Measurements from ENCODE around the gene ROR1.

Gene ROR1

GRCh38 chr1:63907051-63907450 lies 133.2 kb downstream of the ROR1 start:
- no peak for DNase-seq (ENCODE audit: low read depth, low spot score)

DNA sequence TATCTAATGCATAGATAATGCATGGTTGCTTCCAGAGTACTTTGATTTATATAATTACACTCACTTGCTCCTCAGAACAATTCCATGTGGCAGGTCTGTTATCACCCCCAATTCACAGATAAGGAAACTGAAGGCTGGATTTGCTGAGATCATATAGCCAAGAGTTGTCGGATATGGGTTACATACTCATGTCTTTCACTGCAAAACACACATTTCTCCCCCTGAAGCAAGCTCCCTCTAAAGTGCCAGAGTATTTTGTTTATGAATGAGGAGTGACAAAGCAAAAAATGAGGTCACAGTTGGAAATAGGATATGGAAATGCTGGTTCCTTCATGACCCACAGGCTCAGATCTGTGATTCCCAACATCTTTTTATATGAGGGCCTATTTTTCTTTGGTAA lies 134.2 kb downstream of the ROR1 start:
- DNase-seq (ENCODE audit: low read depth, low spot score): no peak

- DNase-seq (ENCODE audit: low read depth, low spot score): no peak
Measured at GRCh38 chr1:63909526-63909925, 135.7 kb downstream of the ROR1 start.

DNA sequence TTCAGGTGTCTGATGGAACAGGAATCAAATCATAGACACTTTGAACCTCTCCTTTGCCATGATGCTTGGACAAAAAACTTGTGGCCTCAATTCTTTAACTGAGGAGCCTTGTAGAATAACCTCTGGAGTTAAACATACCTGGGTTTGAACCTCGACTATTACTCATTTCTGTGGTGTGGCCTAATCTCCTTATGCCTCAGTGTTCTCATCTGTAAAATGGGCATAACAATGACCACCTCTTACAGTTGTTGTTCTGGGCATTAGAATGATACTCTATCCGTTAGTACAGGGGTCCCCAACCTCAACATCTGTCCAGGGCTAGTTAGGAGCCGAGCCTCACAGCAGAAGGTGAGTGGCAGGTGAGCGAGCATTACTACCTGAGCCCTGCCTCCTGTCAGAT lies 137.2 kb downstream of the ROR1 start:
- DNase-seq (ENCODE audit: low read depth, low spot score): no peak

- DNase-seq (ENCODE audit: low read depth, low spot score): no peak
Measured at GRCh38 chr1:63912643-63913042, 138.8 kb downstream of the ROR1 start.

DNA sequence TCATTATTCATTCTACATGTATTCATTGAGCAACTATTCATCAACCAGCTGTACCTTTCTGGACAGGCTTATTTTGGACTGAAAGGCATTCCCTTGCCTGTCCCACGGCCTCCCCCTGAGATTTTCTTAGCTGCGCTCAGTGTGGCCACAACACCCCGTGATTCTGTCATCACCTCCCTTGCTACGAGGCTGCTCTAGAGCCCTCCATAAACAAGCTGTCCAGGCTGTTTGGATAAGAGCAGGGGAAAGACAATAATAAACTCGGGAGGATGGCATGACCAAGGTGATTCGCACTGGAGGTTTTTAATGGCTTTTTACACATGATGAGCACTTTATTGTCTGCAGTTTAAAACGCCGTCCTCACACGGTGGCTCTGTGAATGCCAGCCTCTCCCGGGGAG lies 139.7 kb downstream of the ROR1 start:
- no peak for DNase-seq (ENCODE audit: low read depth, low spot score)

- no peak for DNase-seq (ENCODE audit: low read depth, low spot score)
Measured at GRCh38 chr1:63914241-63914640, 140.4 kb downstream of the ROR1 start.

DNA sequence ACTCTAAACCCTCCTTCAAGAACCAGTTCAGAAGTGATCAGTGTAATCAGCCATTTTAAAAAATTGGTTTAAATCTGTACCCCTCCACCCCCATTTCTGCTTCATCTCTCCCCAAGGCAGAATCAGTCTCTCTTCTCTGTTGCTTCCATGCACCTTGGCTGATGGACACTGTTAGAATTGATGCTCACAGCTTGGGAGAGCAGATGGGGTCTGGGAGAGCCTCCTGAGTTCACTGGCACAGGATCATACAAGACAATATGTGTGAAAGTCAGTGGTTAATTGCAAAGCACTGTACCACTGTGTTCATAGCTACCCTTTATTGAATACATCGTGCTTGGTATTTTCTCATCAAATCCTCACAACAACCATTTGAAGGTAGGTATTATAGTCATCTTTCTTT lies 140.9 kb downstream of the ROR1 start:
- no peak for DNase-seq (ENCODE audit: low read depth, low spot score)

DNA sequence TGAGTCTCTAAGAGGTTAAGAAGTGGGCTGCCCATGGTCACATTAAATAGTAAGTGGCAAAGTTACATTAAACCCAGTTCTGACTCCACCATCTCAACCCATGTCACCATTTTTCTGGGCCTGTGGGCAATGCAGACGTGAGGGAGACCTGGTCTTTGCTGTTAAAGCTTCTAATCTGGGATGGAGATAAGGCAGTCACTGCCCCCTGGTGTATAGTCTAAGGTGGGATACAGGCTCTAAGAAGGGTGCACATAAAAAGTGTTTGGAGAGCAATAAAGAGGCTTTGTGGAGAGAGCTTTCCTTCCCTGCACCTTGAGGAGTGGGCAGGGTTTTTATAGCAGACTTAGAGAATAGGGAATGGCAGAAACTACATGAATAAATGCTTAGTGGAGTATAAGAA lies 141.3 kb downstream of the ROR1 start:
- DNase-seq (ENCODE audit: low read depth, low spot score): no peak

DNA sequence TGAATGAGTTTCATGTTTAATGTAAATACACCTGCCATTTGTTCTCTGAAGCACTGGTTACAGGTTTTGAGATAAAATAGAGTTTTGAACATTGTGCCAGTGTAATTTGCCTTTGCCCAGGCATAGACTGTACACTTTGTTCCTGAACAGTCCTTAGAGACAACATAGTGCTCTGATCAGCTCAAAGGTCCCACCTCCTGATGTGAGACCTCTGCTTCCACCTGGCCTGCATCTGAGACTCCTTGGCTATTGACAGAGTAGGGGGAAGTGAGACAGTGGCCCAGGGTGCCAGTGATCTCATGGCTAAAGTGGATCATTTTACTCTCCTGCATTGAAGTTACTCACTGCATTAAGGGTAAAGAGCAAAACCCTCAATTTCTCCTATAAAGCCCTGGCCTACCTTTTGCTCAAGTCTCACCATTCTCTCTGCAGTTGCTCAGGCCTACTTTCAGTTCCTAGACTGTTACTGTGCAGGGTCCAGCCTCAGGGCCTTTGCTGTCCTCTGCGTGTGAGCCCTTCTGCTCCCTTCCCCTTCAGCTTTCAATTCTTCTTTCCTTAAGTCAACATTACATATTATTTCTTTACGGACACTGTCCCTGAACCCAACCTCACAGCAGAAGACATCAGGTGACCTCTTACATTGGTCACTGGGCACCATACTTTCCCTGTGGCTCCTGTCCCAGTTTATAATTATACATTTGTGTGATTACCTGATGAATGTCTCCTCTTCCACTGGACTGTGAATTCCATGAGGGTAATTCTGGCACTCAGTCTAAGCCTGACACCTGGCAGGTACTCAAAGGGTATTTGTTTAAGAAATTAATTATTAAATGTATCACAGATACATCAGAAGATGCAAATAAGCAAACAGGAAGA lies 142.9 kb downstream of the ROR1 start:
- DNase-seq (ENCODE audit: low read depth, low spot score): no peak

DNA sequence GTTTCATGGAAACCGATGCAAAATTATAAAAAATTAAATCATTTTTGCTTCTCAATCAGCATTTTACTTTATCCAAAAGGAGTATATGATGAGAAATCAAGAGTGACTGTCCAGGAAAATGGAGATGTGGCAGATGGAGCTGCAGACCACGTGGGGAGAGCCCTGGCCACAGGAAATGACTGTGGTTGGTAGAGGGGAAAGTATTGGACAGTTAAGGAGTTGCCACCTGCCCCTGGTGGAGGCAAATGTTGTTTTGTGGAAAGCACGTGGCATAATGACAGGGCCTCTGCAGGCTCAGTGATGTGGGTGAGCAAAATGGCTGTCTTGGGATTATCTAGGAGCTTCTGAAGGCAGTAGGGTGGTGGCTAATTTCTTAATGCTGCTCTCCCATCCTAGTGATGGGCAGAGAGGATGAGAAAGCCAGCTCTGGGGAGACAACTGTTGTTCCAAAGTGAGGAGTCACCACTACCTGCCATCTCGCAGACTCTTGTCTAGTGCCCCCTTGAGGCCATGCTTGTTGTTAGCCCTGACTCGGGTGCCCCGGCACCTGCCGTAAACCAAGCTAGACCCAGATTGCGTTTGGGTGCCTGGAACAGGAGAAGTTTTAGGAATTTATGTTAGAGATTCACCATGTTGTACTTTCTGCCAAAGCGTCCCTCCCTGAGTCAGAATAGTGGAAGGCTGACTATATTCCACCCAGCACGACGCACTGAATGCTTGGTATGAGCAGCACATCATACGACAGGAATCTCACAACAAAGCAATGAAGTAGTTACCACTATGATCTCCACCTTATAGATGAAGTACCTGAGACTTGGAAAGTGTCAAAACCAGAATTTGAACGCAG lies 144.0 kb downstream of the ROR1 start:
- no peak for DNase-seq (ENCODE audit: low read depth, low spot score)

DNA sequence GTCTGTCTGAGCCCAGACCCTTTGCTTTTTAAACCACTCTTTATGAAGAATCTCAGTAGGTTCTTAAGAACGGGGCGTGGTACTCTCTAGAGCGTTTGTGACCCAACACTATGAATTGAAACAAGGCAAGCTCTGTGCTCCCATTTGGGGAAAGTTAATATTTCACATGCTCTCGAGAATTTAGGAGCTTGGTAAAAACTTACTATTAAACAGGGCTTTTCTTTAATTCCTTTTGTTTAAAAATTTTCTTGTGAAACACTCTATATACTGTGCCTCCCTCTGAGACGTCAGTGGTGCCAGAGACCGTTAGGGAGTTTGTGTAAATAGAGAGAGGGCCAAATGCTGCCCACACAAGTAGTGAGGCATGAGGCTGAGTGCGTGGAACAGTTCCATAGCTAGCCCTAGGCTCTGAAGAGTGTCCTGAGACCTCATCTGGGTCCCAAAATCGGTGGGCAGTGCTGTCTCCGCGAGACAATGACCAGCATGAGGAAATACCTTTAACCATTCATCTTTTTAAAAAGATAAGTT lies 144.7 kb downstream of the ROR1 start:
- DNase-seq (ENCODE audit: low read depth, low spot score): no peak

DNA sequence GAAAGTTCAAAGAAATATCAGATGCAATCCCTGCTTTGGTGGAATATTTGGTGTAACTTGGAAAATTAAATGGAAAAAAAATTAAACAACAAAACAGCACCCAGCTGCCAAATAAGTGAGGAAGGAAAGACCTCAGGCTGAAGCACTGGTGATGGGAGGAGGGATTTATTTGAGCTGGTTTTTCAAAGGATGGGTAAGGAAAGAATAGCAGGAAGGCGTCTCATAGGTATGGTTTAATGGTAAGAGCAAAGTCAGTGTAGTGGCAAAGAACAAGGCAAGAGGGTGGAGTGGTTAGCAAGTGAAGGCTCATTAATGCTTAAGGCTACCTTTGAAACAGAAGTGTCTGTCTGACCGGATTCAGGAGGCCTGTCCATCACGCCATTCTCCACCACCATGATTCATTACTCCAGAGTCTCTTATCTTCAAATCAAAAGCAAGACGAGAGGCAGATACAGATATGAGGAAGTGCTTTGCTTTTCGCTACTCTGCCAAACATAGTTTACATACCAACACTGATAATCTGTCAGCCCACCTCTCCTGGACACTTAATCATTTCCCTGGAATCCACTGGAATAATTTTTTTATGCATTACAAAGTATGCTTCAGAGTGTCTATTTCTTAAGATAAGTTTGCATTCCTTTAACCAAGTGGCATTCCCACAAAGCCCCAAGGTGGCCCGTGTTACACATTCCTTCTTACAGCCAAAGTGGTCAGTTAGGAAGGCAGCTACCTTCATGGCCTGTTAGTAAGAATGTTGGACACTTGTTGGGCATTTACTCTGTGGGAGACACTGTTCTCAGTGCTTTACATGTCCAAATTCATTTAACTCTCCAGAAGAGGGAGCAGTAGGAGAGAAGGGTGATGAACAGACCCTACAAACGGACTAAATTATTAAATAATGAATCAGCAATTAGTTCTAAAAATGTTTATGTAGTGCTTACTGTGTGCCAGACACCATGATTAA lies 146.6 kb downstream of the ROR1 start:
- no peak for DNase-seq (ENCODE audit: low read depth, low spot score)

DNA sequence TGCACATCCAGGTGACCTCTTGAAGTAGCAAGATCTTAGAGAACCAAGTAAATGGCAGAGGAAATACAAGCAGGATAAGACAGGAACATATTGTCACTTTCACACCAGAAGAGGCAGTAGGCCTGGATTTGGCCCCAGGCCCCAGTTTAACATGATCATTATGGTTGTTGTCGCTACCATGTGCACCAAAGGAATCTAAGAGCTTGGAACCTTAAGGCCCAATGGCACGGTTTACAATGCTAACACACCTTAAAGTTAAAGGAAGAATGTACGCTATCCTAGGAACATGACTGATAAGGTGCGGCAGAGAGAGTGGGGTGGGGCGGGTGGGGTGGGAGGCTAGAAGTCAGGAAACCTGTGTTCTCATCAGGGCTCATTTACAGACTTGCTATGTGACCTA lies 147.5 kb downstream of the ROR1 start:
- no peak for DNase-seq (ENCODE audit: low read depth, low spot score)

DNA sequence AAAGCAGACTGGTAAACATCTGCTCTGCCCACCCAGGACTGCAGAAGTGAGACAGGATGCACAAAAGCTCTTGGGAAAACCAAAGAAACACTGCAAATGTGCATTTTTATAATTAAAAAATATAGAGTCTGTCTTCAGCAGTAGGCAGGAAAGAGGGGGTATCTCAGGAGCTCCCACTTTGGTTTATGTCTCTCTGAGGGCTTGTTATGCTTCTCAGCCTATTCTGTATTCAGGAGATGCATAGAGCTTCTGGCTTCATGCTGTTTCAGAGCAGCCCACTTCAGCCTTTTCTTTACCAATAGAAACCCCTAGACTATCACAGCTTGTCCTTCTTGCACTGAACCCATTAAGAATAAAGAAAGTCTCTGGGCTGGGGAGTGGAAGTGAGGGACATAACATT lies 148.0 kb downstream of the ROR1 start:
- DNase-seq (ENCODE audit: low read depth, low spot score): no peak

- DNase-seq (ENCODE audit: low read depth, low spot score): no peak
Measured at GRCh38 chr1:63922848-63923247, 149.0 kb downstream of the ROR1 start.

GRCh38 chr1:63923302-63923701 lies 149.5 kb downstream of the ROR1 start:
- DNase-seq (ENCODE audit: low read depth, low spot score): no peak

DNA sequence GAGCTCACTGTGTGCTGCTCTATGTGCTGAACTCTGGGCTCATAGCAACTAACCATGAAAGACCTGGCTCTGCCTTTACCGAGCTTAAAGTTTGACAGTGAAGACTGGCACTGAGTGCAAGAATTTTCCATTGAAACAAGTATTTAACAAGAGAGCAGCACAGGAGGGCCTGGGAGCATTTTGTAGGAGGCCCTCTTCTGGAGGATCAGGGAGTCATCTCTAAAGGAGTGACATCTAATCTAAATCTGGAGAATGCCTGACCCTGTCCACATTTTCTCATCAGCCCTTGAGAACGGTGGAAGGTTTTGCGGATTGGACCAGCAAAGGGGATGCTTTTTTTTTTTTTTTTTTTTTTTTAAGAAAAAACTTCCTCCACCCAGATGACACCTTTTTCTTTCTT lies 150.8 kb downstream of the ROR1 start:
- DNase-seq (ENCODE audit: low read depth, low spot score): no peak

DNA sequence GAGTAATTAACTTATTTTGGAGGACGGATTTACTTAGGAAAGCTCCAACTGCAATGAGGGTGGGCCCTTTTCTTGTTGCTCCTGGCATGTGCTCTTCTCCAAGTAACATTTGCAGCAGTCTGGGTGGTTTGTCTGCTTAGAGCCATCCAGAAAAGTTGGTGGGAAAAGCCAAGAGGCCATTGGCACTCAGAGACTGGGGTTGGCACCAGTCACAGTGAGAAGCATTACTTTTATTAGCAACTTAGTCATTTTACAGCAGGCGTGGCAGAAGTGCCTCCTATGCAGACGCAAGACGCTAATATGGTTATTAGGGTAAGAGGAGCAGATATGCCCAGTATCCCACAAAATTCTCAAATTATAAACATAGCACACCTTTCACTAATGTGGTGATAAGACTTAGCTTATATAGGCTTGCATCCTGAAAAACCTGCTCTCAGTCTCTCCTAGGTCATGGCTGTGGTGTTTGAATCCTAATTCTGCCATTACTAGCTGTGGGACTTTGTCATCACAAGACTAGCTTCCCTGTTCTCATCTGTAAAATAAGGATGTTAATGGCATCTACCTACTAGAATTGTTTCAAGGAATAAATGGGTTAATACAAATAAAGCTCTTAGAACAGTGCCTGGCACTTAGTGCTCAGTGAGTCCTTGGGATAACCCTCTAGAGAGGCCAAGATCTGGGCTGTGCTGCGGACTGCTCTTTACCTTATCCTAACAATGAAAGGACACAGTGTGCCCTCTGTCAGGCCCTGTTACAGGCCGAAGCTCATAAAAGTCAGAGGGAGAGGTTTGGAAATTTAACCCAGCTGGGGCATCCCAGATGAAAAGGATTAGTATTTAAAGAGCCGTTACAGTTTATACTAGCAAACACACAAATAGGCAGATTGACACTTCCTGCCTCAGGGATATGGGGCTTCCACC lies 154.6 kb downstream of the ROR1 start:
- no peak for DNase-seq (ENCODE audit: low read depth, low spot score)

DNA sequence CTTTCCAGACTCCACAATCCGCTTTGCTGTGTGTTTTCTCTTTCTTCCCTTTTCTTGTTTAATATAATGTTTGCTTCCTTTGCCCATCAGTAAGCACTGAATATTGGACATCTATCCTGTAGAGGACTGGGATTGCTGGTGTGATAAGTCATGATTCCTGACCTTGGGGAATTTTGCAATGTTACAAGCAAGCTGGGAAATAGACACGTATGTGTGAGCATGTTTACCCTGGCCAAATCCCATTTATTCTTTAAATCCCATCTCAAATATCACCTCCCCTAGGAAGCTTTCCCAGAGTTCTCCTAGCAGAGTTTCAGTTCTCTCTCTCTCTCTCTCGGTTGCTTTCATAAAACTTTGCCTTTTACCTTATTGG lies 155.3 kb downstream of the ROR1 start:
- no peak for DNase-seq (ENCODE audit: low read depth, low spot score)
